CD4-positive, alpha-beta T cell treated with Interleukin-21 for 1 hour (primary cell): ENCODE measurements around the gene TADA2A.

Source experiments
- DNase-seq: peaks from one replicate; pipeline ENCODE4 v3.0.0-alpha.2; 2020

Gene TADA2A, protein sequence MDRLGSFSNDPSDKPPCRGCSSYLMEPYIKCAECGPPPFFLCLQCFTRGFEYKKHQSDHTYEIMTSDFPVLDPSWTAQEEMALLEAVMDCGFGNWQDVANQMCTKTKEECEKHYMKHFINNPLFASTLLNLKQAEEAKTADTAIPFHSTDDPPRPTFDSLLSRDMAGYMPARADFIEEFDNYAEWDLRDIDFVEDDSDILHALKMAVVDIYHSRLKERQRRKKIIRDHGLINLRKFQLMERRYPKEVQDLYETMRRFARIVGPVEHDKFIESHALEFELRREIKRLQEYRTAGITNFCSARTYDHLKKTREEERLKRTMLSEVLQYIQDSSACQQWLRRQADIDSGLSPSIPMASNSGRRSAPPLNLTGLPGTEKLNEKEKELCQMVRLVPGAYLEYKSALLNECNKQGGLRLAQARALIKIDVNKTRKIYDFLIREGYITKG

DNA sequence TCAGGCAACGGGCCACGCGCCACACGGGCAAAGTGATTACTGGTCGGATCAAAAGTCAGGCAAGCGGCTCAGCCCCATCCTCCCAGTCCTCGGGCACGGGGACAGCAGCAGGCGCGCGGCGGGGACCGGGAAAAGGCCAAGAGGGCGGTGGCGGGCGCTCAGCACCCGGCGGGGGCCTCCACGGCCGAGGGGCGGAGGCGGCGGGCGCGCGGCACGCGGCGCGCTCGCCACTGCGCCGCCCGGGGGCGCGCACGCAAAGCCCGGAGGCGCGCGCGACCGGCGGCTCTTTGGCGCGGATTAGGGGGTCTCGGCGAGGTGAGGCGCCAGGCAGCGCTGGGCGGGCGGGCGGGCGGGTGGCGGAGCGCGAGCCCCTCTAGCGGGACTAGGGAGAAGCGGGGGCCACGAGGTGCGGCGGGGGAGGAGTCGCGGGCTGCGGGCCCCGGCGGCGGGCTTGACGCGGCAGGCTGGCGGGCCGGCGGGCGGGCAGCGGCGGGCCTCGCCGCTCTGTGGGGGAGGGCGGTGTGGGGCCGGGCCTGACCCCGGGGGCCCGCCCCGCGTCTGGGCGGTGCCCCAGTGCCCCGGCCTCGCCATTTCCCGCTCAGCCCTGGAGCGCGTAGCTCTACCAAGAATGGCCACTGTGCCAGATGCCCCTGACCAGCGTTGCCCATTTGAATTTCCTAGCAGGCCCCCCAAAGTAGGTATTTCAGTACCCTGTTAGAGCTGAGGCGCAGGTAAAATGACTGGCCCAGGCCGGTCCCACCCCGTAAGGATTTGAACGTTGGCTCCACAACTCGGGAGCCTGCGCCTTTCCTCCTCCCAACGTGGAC is at the start of gene TADA2A, which contains the start of gene ACACA:
TADA2A (plus strand) TSS at position 252 of the 827 bp plus-strand sequence. CDS start 4,480 bp downstream, outside the sequence.
ACACA (minus strand) TSS at position 202 of the 827 bp plus-strand sequence. CDS start 537 bp downstream, outside the sequence.
- DNase-seq: peak; percentile 78

DNA sequence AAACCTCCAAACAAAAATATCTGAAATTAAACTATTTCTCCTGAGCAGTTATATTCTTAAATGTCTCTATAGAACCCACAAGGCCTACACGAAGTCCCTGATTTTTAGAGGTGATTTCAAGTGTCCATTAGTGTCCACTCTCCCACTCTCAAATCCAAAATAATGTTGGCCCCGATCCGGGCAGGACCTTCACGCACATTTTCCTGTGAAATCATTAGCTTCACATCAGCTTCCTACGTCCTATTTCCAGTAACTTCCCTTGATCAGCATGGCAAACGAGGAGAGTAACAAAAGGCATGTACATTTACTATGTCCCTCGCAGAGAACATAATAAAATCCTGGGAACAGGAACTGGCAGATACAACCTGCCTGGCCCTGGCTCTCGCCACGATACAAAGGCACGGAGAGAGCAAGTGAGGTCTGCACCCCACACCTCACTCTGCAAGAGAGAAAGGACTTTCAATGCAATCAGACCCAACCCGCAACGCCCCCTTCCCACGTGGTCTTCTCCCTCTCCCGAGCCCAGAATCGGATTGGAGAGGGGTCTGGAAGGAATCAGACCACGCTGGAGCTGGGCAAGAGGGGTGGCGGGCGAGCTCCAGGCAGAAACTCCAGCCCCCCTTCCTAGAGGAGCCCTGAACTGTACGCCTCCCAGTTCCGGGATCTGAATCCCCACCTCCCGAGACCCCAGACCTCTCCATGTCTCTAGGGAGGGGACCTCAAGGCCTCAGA is 48.4 kb upstream of the TADA2A start:
- peak; percentile 14 for DNase-seq

DNA sequence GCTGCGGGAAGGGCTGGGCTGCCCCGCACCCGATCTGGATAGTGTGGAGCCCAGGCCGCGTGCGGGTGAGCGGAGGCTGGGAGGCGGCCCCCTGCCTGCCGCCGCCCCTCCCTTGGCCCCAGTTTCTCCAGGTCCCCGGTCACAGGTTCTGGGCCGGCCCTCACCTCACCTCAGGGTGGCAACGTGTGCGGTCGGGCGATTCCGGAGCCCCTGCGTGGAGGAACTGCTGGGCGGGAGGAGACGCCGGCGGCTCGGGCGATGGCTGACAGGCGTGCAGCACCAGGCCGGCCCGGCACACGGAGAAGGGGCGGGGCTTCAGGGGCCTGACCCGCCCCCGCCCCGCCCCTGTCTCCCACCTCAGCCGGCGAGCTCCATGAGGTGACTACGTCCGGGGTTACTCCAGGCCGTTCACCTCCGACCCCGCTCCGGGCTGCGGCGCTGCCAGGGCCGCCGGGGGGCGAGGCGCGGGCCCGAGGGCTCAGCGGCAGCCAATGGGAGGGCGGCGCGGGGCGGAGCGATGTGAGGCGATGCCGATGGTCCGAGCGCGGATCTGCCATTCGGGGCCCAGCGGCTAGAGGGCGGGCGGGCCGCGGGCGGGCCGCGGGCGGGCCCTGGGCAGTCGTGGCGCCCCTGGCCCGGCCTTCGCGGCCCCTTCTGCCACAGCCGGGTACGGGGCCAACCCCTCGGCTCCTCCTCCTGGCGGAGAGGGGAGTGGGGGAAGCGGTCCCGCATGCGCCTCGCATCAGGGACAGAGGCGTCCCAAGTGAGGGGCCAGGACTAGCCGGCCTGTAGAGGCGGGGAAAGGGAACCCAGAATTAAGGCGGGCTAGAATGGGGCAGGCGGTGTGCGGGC is 47.6 kb upstream of the TADA2A start:
- peak; percentile 95 for DNase-seq

DNA sequence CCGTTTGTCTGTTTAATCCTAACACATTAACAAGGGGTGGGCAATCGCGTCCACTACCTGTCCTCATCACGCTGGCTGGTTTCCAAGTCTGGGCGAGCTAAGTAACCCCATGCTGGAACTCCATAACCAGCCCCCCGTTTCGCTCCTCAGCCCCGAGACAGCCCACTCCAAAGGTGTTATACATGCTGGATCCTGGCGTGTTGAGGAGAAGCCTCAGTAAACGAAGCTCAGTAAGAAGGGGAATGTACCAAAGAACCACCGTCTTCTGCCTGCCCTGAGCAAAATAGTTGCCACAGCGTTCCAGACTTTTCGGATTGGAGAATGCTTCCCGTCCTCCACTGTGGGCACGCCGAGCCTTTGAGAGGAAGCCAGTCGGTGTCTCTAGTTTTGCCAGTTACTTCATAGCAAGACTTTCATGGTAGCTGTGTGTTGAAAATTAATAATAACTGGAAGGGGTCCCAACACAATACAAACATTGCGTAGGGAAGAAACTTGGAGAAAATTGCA is 47.0 kb upstream of the TADA2A start:
- no peak for DNase-seq

DNA sequence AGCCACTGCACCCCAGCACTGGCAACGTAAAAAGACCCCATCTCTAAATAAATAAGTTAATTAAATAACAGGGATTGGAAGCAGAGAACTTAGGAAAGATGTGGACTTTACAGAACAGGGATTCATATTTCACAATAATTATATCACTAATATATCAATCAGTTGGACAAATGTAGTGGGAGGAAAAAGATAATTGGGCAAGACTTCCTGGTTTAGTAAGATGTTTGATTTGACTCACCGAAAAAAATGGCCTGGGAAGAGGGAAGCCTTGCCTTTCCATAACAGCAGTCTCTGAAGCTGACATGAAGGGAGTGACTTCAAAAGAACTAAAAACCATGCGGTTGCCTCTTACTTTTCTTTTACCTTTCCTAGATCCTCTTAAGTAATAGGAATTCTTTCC is 46.1 kb upstream of the TADA2A start:
- DNase-seq: no peak

DNA sequence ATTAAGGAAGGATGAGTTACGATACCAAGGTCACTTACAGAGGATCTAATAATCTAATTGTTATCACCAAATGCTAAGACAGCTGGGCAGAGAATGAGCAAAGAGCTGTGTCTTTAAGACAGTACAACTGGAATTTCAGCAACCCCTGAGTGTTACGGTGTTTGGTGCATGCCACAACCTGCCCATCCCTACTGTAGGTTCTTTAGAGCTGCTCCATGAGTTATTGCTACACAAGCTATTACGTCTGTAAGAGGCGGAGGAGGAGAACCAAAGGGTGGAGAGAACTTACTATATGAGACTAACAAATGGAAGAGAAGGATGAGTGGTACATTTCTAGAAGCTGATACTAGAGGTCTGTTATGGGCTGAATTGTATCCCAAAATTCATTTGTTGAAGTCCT is 45.1 kb upstream of the TADA2A start:
- DNase-seq: no peak

DNA sequence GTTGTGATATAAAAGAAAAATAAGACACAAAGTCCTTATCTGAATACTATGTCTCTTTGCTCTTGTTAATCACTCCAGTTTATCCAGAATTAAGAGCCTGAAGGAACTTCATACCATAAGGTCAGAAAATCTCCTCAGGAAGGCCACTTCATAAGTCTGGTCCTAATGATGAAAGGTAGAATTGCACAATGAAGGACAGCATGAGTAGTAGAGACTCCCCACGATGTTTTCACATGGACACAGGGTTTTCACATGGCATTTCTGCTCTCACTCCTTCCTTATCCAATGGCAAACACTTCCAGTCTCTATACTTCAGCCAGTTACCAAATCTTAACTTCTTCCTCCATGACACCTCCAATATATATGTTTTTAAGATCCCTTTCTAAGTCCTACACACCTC is 41.1 kb upstream of the TADA2A start:
- no peak for DNase-seq

DNA sequence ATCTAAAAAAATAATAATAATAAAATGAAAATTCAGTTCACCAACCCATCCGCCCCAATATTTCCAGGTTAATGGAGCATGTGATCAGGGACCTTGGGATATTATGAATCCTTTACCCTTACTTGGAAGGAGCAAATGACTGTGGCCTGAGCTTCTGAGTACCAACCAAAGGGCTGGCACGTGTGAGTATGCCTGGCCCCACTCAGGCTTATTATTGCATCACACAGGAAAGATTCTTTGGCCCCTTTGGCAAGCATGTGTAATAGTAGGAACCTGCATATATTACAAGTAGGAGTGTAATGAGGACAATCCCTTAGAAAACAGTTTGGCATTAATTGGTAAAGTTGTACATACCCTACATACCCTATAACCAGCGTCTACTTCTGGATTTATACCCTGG is 38.1 kb upstream of the TADA2A start:
- no peak for DNase-seq

DNA sequence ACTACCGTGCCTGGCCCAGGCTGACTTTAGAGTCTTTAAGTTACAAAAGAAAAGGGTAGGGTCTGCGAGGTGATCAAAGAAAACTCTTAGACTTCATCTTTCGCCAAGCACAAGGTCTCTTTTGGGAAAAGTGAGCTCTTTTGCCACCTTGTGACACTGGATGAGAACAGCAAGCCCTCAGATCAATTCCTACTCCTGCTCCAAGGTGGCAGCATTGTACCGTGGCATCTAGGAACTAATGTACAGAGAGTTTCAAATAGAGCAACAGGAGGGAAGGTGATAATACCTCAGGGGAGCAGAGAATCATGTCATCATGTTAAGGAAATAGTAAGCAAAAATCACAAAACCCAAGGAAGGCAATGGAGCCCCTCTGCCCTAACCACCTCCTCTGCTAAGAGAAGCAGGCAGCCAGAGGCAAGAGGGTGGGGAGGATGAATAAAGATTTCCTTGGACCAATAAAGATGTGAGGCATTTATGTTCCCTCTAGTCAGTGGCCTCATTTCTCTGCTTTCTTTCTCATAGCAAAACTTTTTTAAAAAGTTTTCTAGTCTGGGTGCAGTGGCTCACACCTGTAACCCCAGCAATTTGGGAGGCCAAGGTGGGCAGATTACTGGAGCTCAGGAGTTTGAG is 33.0 kb upstream of the TADA2A start:
- peak; percentile 76 for DNase-seq

DNA sequence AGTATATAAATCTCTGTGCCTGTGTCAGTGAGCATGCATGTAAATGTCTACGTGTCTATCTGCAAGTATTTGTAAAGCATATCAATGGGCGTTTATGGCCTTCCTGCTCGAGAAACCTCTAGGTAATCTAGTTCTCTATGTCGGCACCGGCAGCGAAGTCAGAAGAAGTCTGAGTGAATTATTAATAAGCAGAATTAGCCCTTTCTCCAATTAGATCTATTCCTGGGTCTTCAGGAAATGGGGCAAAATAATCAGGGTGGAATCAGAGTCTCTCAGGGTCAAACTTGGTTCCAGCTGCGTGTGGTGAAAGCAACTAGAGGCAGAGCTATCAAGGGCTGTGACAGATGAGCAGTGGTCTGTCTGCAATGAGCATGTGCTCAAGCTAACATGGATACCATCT is 31.0 kb upstream of the TADA2A start, which contains the start of gene C17orf78:
C17orf78 (plus strand) TSS at position 280 of the 400 bp plus-strand sequence; CDS start at position 388, 108 bp downstream.
- no peak for DNase-seq

DNA sequence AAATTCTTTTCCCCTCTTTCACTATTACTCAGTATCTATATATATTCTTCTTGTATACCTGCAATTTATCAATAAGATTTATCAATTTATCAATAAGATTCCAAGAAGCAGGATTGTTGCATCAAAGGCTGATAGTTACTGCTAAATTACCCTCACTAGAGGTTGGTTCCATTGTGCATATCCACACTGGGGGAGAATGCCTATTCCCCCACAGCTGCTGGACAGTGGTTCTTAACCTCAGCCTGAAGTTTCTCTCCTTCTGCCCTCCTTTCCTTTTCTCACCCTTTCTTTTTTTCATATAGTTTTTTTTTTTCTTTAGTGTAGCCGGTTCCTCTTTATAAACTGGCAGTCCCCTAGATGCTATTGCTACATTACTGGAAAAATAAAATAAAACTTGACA is 24.6 kb upstream of the TADA2A start:
- DNase-seq: no peak

DNA sequence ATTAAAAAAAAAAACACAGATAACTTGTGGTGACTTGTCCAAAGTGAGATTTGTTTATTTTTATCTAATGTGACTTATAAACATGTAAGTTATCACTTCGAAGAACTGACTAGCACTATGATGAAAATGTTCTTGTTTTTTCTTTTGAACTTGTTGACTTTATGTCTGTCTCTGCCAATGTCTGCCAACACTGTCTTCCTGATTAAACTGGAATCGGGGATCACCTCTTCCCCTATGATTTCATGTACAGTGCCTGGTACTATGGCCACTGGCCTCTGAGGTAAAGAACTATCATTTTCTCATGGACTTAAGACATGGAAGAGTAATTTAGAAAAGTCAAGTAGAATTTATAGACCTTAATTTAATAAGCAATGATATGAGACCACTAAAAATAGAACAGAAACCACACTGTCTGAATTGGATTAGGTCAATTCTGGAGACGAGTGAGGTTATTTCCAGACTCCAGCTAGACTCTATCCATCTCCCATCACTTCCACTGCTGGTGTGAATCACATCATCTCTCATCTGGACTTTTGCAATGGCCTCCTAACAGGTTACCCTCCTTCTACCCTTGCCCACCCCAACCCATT is 22.0 kb upstream of the TADA2A start:
- DNase-seq: no peak

DNA sequence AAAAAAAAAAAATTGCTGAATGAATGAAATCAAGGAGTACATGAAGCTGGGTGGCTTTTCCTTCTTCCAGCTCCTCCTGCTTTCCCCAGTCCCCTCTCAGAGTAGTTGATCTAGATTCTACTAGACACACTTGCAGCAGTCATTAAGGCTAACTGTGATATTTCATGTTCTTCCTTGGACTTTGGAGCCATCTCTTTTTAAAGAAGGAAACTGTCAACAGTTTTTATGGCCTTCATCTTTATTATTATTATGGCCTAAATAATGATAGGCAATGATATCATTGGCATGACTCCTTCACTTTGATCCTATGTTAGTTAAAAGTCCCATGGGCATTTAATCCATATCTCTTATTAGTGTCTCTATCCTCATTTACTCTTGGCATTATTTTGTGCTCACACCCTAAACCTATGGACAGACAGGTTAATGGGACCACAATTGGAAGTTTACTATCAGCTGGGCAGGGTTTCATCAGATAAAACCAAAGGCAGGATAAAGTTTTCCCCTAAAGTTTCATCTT is 21.2 kb upstream of the TADA2A start:
- no peak for DNase-seq

DNA sequence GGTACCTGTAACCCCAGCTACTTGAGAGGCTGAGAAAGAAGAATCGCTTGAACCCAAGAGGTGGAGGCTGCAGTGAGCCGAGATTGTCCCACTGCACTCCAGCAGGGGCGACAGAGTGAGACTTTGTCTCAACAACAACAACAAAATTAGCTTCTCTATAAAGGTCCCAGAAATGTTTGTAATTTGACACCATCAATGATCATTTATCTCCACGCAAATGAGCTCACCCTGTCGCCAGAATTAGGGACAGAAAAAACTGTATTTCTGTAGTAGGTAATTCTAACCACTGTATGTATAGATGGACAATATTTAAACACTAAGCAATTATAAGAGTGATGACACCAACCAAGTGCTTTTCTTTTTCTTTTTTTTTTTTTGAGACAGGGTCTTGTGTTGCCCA is 20.2 kb upstream of the TADA2A start:
- DNase-seq: no peak

DNA sequence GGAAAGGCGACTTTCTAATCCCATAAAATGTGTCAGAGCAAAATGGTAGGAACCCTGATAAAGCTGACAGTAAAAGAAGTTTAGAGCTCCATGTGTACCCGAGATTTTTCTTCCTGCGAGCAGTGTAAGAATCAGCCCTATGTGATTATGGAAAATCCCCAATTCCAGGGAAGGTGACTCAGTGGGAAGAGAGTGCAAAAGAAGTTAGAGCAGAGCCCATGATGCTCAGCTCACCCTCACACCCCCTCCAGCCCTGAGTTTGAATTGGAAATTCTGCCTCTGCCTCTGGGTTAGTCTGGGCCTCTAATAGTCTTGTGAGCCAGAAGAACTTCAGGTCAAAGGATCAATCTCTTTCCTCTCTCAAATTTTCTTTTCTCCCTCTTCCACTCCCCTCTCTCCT is 18.4 kb upstream of the TADA2A start:
- no peak for DNase-seq

DNA sequence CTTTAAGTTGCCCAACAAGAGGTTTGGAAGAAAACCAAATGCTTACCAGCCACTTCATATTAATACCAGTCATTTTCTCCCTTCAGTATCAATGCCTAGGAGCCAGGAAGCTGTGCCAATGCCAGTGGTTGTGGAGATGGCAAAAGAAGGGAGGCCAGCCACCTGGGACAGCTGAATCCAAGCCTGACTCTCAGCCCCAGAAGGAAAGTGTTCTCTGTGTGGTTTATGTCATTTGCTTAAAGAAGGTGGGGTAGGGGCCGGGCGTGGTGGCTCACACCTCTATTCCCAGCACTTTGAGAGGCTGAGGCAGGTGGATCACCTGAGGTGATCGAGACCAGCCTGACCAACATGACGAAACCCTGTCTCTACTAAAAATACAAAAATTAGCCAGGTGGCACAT is 17.5 kb upstream of the TADA2A start:
- no peak for DNase-seq

DNA sequence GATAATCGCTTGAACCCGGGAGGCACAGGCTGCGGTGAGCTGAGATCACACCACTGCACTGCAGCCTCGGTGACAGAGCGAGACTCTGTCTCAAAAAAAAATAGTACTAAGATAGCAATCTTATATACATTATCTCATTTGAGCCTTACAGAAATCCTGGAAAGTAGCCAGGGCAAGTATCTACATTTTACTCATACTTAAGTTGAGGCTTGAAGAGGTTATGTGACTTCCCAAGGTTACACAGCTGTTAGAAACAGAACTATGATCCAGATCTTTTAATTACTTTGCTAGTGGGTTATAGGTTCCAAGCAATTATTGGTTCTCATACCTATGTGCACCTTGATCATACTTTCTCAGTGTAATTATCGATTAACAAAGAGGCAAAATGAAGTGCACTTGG is 15.5 kb upstream of the TADA2A start:
- DNase-seq: no peak

DNA sequence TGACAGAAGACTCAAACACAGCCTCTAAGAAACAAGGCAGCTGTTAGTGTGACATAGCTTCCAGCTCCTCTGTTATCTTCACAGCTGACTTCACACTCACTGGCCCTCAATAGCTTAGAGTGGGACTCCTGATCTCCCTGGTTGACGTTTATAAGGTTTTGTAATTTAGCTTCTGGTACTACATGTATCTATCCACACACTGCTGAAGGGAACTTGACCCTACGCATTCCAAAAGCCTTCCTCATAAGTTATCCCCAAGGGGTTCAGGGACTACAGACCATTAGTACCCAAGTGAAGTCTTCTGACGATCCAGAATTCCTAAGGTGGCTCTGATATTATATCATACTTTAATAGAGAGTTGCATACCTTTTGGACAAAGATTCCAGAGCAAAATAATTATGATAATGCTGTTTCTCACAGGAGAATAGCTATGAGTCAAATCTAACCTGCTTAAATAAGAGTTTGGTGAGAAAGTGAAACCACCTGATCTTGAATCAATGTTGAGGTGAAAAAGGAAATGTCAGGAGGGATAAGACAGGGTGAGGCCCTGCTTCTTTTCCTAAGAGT is 14.6 kb upstream of the TADA2A start:
- no peak for DNase-seq

DNA sequence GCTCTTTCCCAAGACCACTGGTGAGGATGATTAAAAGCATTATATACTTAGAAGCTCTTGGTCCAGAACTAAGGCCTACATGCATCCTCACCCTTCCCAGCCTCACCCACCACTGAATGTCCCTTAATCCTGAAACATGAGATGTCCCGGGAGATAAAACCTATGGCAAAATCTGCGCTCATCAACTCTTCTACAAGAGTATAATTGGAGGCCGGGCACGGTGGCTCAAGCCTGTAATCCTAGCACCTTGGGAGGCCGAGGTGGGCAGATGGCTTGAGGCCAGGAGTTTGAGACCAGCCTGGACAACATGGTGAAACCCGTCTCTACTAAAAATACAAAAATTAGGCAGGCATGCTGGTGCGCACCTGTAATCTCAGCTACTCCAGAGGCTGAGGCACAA is 13.3 kb upstream of the TADA2A start:
- no peak for DNase-seq

DNA sequence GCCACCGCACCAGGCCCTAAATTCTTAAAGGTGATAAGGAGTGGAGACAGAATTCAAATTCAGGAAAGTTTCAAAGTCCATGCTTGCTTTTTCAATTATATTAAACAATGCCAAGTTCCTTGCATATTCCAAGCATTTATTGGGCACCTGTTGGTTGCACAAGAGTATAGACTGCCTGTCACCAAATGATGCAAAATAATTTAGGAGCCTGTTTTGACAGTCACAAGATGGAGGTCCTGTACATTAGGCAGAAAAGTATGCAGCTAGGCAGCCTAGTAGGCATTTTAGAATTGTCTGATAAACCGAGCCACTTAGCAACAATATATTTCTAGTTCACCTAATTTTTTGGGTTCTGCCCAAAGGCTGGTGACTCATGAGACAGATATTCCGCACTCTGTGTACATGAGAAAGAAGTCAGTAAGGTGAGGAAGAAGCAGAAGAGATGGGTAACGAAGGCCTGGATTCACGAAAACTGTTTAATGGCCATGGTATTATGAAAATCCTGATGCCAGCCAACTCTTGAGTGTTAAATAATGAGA is 7.4 kb upstream of the TADA2A start:
- DNase-seq: no peak
